ENCODE results near the gene RNF152.

RNF152 gene

GRCh38 chr18:61817086-61817485 is 75.7 kb downstream of the RNF152 start:
- no peak for TF ChIP-seq ZC3H10 (CRISPR knock-in tag; IDR thresholded peaks at IDR 0.05)
- no peak for TF ChIP-seq PATZ1 (CRISPR knock-in tag; IDR thresholded peaks at IDR 0.05; ENCODE audit: borderline replicate concordance)
- no peak for TF ChIP-seq ZNF565 (CRISPR knock-in tag; conservative IDR thresholded peaks at IDR 0.05; ENCODE audit: low read depth)
- TF ChIP-seq ESRRG (CRISPR knock-in tag; IDR thresholded peaks at IDR 0.05): no peak
- TF ChIP-seq OSR1 (CRISPR knock-in tag; IDR thresholded peaks at IDR 0.05): no peak
- no peak for TF ChIP-seq ZFP30 (CRISPR knock-in tag; IDR thresholded peaks at IDR 0.05)
- no peak for TF ChIP-seq CSRNP3 (CRISPR knock-in tag; IDR thresholded peaks at IDR 0.05)
- TF ChIP-seq PPARA (CRISPR knock-in tag; IDR thresholded peaks at IDR 0.05; ENCODE audit: borderline replicate concordance): no peak
- TF ChIP-seq RARB (CRISPR knock-in tag; IDR thresholded peaks at IDR 0.05): no peak
- no peak for TF ChIP-seq TOX (CRISPR knock-in tag; IDR thresholded peaks at IDR 0.05; ENCODE audit: borderline replicate concordance)
- no peak for TF ChIP-seq ARNTL (CRISPR knock-in tag; IDR thresholded peaks at IDR 0.05; ENCODE audit: borderline replicate concordance, low read depth)
- no peak for TF ChIP-seq ISL1 (CRISPR knock-in tag; IDR thresholded peaks at IDR 0.05)
- no peak for TF ChIP-seq TCF4 (CRISPR knock-in tag; IDR thresholded peaks at IDR 0.05; ENCODE audit: borderline replicate concordance)
- no peak for TF ChIP-seq CREB5 (CRISPR knock-in tag; IDR thresholded peaks at IDR 0.05; ENCODE audit: low read depth)
- TF ChIP-seq CSDC2 (CRISPR knock-in tag; IDR thresholded peaks at IDR 0.05): no peak
- TF ChIP-seq POU6F1 (CRISPR knock-in tag; IDR thresholded peaks at IDR 0.05; ENCODE audit: borderline replicate concordance, low read depth): no peak
- TF ChIP-seq ZNF8 (CRISPR knock-in tag; IDR thresholded peaks at IDR 0.05): no peak
- no peak for ATAC-seq

- TF ChIP-seq ISL1 (CRISPR knock-in tag; IDR thresholded peaks at IDR 0.05) (no peak), TSHZ2 (CRISPR knock-in tag; IDR thresholded peaks at IDR 0.05) (no peak), ZNF565 (CRISPR knock-in tag; conservative IDR thresholded peaks at IDR 0.05; ENCODE audit: low read depth) (no peak), RARB (CRISPR knock-in tag; IDR thresholded peaks at IDR 0.05) (no peak), ZNF8 (CRISPR knock-in tag; IDR thresholded peaks at IDR 0.05) (no peak), PPARA (CRISPR knock-in tag; IDR thresholded peaks at IDR 0.05; ENCODE audit: borderline replicate concordance) (no peak), ESRRG (CRISPR knock-in tag; IDR thresholded peaks at IDR 0.05) (no peak), TCF4 (CRISPR knock-in tag; IDR thresholded peaks at IDR 0.05; ENCODE audit: borderline replicate concordance) (no peak), ZNF70 (CRISPR knock-in tag; IDR thresholded peaks at IDR 0.05) (no peak), CSDC2 (CRISPR knock-in tag; IDR thresholded peaks at IDR 0.05) (no peak), CREB5 (CRISPR knock-in tag; IDR thresholded peaks at IDR 0.05; ENCODE audit: low read depth) (no peak), ARNTL (CRISPR knock-in tag; IDR thresholded peaks at IDR 0.05; ENCODE audit: borderline replicate concordance, low read depth) (no peak), ZFP30 (CRISPR knock-in tag; IDR thresholded peaks at IDR 0.05) (no peak)
- no peak for ATAC-seq
Observed at GRCh38 chr18:61815885-61816470, 76.8 kb downstream of the RNF152 start.
